ENCODE measurements around the gene KLRF1.
"Not testable (repeated sequence)": the region's sequence is repeated elsewhere in the genome, so short reads cannot be mapped to it uniquely, and the experiment has no call there.

KLRF1 gene

DNA sequence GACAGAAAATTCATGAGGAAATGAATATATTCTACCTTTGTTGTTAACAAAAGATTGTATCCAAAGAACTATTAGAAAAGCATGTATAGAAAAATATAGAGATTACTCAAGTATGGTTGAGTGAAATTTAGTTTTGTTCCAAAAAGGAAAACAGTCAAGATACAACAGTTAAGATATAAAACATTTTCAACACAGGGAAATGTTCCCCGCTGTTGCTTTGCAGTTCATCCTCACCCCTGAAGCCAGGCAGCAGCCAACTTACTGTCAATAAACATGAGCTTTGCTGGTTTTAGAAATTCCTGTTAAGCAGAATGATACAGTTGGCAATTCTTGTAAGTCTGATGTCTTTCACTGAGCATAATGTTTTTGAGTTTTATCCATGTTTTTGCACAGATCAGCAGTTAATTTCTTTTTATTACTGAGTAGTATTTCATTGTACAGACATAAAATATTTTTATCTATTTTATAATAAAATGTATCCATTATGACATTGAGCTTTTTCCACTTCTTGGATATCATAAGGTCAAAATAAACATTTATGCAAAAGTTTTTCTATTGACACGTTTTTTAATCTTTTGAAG, 43.1 kb downstream of the KLRF1 start:
- no peak for DNase-seq (ENCODE audit: low read depth)

- no peak for DNase-seq (ENCODE audit: low read depth)
These were observed 44.9 kb downstream of the KLRF1 start for GRCh38 chr12:9872162-9872561.

DNA sequence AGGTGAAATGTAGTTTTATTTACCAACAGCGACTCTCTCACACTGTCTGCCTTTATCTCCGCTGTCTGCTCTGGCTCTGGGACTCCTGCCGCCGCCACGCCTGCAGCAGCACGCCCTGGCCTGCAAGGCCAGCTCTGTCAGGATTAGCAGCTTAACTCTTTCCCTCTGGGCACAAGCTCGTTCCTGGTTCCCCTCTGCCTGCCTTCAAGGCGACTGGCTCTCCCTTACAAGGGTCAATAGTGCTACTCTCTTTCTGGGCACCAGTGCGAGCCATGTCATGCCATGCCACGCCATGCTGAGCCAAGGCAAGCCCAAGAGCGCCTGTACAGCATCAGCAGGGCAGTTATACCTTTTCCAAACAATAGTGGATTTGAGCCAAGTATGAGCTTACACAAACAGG, 45.5 kb downstream of the KLRF1 start:
- no peak for DNase-seq (ENCODE audit: low read depth)

- DNase-seq (ENCODE audit: low read depth), result not testable (repeated sequence)
These were observed 48.8 kb downstream of the KLRF1 start for GRCh38 chr12:9876120-9876519.

- DNase-seq (ENCODE audit: low read depth), result no peak
These were observed 53.3 kb downstream of the KLRF1 start for GRCh38 chr12:9880532-9881078.

DNA sequence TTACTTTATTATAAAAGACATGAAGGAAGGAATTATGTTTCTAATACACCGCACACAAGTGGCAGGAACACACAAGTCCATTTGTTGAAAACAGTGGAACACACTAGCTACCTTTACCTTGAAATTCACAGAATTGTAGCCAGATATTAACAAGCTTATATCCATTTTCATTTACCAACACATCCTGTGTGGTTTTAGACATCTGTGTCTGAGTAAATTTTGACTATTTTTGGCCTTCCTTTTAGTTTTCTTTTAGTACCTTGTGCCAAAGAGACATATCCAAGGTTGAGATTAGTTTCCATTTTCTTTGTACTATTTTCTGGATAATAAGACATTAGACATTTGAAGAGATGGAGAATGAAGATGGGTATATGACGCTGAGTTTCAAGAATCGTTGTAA, 54.0 kb downstream of the KLRF1 start, which contains the start of gene KLRF2:
TSS of gene KLRF2 (plus strand) at position 244 of the 400 bp plus-strand sequence. CDS start at position 351, 107 bp downstream.
- no peak for DNase-seq (ENCODE audit: low read depth)

DNA sequence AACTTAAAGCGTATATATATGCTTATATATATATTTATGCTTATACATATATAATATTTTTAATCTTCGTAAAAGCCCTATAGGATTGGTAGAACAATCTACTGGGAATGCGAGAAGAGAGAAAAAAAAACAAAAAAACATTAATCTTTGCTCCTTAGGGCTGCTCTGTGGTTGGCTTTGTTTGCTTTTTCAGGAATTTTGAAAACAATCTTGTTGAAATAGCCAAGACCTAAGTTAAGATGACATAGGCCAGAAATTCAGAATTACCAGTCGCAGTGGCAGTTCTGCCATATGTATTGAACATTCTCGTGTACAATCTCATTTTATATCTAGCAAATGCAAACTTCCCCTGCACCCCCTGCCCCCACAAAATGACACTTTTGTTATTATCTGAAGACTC, 54.7 kb downstream of the KLRF1 start:
- no peak for DNase-seq (ENCODE audit: low read depth)

- DNase-seq (ENCODE audit: low read depth), result no peak
These were observed 55.9 kb downstream of the KLRF1 start for GRCh38 chr12:9883175-9883574.

GRCh38 chr12:9888665-9889273, 61.5 kb downstream of the KLRF1 start:
- no peak for DNase-seq (ENCODE audit: low read depth)
